Sigmoid colon (tissue), 7 donors: ENCODE data around the gene TMEM143. TPM values are rescaled to one million over a fixed set of nuclear protein-coding genes. Genes with fewer than 3 reads are reported as not detected.
"Not testable (repeated sequence)": the region's sequence is repeated elsewhere in the genome, so short reads cannot be mapped to it uniquely, and the experiment has no call there.

Experiments used
- DNase-seq: peaks from one replicate; pipeline ENCODE4 v3.0.0-alpha.2; 2019
- H3K27ac ChIP-seq, 4 donors: fragments of 200-600 bp; sonication (generic); one replicate each; pipeline ENCODE4 v1.5.1; 2016 to 2019; ENCODE audit warnings: mild to moderate bottlenecking in 1 of 4
- H3K27me3 ChIP-seq, 3 donors: fragments of 200-600 bp; sonication (generic); one replicate each; pipeline ENCODE4 v1.5.1; 2019; ENCODE audit warnings: mild to moderate bottlenecking in 1 of 3
- H3K36me3 ChIP-seq, 4 donors: fragments of 200-600 bp; sonication (generic); one replicate each; pipeline ENCODE4 v1.5.1; 2016 to 2019
- H3K4me1 ChIP-seq, 4 donors: fragments of 200-600 bp; sonication (generic); one replicate each; pipeline ENCODE4 v1.5.1; 2017 to 2019
- H3K4me3 ChIP-seq, 4 donors: fragments of 200-600 bp; sonication (generic); one replicate each; pipeline ENCODE4 v1.5.1; 2017 to 2019; ENCODE audit warnings: mild to moderate bottlenecking in 2 of 4, moderate library complexity in 1 of 4
- H3K9me3 ChIP-seq, 4 donors: fragments of 200-600 bp in 3 of 4; sonication (generic) in 3 of 4; one replicate each; pipeline versions ENCODE4 v1.5.1 to v1.6.1; 2013 to 2019
- CTCF ChIP-seq, 4 experiments: fragments of 450-650 bp in 3 of 4; fragments of 200-600 bp in 1 of 4; IDR thresholded peaks; one replicate each; pipeline ENCODE4 v1.5.1; 2016 to 2019; ENCODE audit warnings: antibody characterized with exemption in 4 of 4, mild to moderate bottlenecking in 3 of 4, moderate library complexity in 2 of 4
- EP300 ChIP-seq, 4 donors: sonication (generic); formaldehyde crosslinking; IDR thresholded peaks; one replicate each; pipeline ENCODE4 v1.6.1; 2017; ENCODE audit warnings: antibody characterized with exemption in 4 of 4
- POLR2A ChIP-seq, 2 donors: fragments of 450-650 bp; IDR thresholded peaks; one replicate each; pipeline ENCODE4 v1.6.1; 2016; ENCODE audit warnings: antibody characterized with exemption in 2 of 2, mild to moderate bottlenecking in 2 of 2, moderate library complexity in 2 of 2
- POLR2AphosphoS5 ChIP-seq, 4 donors: sonication (generic); formaldehyde crosslinking; IDR thresholded peaks; one replicate each; pipeline ENCODE4 v1.6.1; 2017; ENCODE audit warnings: antibody characterized with exemption in 4 of 4
- WGBS, 2 donors: extraction: QIAGEN DNeasy Blood & Tissue Kit; methylation state at CpG; one replicate each; pipeline ENCODE4 v1.1.7; 2013; 5-methylcytosine and 5-hydroxymethylcytosine counted together
- intact Hi-C: fragments of 100-400 bp; cut with DNase I; formaldehyde crosslinking; loops from one replicate; pipeline ENCODE4 v1.15.1; 2023
- polyA plus RNA-seq, 3 donors: library from polyadenylated mRNA; stranded (reverse); fragments of 200-250 nt; gene quantifications; one replicate each; pipeline ENCODE4 v1.2.3, GENCODE V29; 2013
- total RNA-seq, 4 donors: library from RNA; depleted of rRNA; stranded (reverse); fragments of >200 nt; gene quantifications; one replicate each; pipeline ENCODE4 v1.1.0, GENCODE V29; 2016
- donor health status: healthy with polysubstance abuse.
- donor health status: Bipolar disorder and iron deficiency.
- donor health status: healthy.

Gene TMEM143
- total and polyA plus RNA-seq, 7 donors, result 4.2 to 8.9 (median 6.8) TPM

DNA sequence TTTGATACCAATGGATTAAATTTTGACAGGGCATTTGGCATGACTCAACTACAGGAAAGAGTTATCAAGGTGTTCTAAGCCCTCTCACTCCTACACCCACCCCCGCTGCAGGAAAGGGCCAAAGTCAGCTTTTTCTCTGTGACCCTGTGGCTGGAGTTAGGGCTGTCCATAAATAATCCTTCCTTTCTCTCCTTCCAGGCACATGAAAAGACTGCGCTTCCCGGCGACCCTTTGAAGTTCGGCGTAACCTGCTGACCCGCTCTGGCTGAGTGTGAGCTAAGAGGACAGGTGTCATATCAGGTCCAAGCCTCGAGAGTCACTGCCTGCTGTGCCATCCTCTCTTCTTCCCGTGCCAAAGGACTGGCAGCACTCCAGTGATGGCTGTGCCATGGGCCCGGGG is 68.3 kb downstream of the TMEM143 start:
- DNase-seq, result no peak
- intact Hi-C loops, result no loop called here
- TF ChIP-seq POLR2AphosphoS5 (IDR thresholded peaks at IDR 0.05), result no peak
- no peak for TF ChIP-seq EP300 (IDR thresholded peaks at IDR 0.05)
- no peak for TF ChIP-seq POLR2A (IDR thresholded peaks at IDR 0.05)
- no peak for TF ChIP-seq CTCF (IDR thresholded peaks at IDR 0.05)
- peaks cover 0 to 13% (median 9%) of the 10 kb centered on the region in 4 donors for H3K4me1 ChIP-seq
- peaks cover 0 to 10% (median 5%) of the 10 kb centered on the region in 3 donors for H3K27me3 ChIP-seq
- H3K4me3 ChIP-seq, result no peak overlapping the region
- no peaks in the 10 kb centered on the region for H3K36me3 ChIP-seq
- no peaks in the 10 kb centered on the region for H3K9me3 ChIP-seq
- WGBS, 2 donors, result 52 to 71% methylated on average over 10 of the region's 10 CpGs
- H3K27ac ChIP-seq, result no peak overlapping the region

- Histone ChIP-seq H3K36me3 (no peaks in the 10 kb centered on the region), H3K4me1 (peaks cover 0 to 16% (median 11%) of the 10 kb centered on the region in 4 donors), H3K27me3 (peaks cover 0 to 15% (median 7%) of the 10 kb centered on the region in 3 donors), H3K27ac (no peak overlapping the region), H3K4me3 (no peak overlapping the region), H3K9me3 (no peaks in the 10 kb centered on the region)
- intact Hi-C loops, result no loop called here
- WGBS, 2 donors, result 85 to 90% methylated on average over 4 of the region's 4 CpGs
- DNase-seq, result no peak
- TF ChIP-seq CTCF (IDR thresholded peaks at IDR 0.05) (no peak), POLR2A (IDR thresholded peaks at IDR 0.05) (no peak), EP300 (IDR thresholded peaks at IDR 0.05) (no peak)
Observed at GRCh38 chr19:48292798-48293197, 70.9 kb downstream of the TMEM143 start.

DNA sequence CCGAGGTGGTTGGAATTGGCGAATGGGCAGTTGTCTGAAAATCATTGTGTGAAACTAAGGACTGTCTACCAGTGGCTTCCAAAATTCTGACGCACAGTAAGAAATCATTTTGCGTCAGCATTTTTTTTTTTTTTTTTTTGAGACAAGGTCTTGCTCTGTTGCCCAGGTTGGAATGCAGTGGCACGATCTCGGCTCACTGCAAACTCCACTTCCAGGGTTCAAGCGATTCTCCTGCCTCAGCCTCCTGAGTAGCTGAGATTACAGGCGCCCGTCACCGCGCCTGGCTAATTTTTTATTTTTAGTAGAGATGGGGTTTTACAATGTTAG is 72.3 kb downstream of the TMEM143 start:
- peak overlapping the region in 2 of 4 donors; percentile 43 to 49 for H3K4me3 ChIP-seq
- 34 to 36% methylated on average over 11 of the region's 11 CpGs for WGBS, 2 donors

DNA sequence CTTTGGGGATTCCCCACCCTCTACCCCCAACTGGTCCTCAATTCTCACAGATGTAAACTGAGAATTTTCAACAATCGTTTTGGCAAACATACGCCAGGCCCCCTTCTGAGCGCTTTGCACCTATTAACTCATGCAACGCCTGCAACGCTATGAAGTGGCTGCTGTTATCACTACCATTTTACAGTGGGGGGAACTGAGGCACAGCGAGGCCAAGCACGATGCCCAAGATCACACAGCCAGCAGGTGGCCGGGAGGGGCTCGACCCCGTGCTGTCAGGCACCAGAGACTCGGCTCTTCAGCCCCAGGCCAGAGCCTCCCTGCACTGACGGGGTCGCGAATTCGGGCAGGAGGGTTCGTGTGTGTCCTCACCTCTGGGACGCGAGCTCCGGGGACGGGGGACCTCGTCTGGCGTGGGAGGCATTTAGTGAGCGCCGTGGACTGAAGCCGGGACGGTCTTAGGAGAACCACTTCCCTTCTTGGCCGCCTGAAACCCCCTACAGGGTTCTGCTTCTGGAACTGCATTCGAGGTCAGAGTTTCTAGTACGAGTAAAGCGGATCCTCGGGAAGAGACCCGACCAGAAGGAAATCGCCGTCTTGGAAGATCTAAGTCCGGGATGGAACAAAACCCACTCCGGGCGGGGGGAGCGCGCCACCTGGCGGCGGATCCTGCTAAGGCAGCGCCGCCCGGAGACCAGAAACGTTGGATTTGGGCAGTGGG is 72.8 kb downstream of the TMEM143 start:
- WGBS, 2 donors, result 2% methylated on average over 45 of the region's 45 CpGs
- intact Hi-C loops, result loop anchor here (1.0 kb wide), 1 partner anchor 24 kb away; no protein-coding TSS in a partner anchor
- TF ChIP-seq POLR2AphosphoS5 (IDR thresholded peaks at IDR 0.05) (no peak), CTCF (IDR thresholded peaks at IDR 0.05) (peak; percentile 75 to 97 (median 92)), POLR2A (IDR thresholded peaks at IDR 0.05) (no peak)
- DNase-seq, result peak; percentile 90
- no peaks in the 10 kb centered on the region for H3K36me3 ChIP-seq
- H3K4me3 ChIP-seq, result peak overlapping the region; percentile 12 to 49 (median 40)
- peaks cover 0 to 16% (median 11%) of the 10 kb centered on the region in 4 donors for H3K4me1 ChIP-seq
- no peaks in the 10 kb centered on the region for H3K9me3 ChIP-seq
- peaks cover 0 to 15% (median 7%) of the 10 kb centered on the region in 3 donors for H3K27me3 ChIP-seq
- H3K27ac ChIP-seq, result peak overlapping the region in 2 of 4 donors; percentile 35 to 41

More for the DNA sequence above, 72.3 kb downstream of the TMEM143 start:
- not testable (repeated sequence) for H3K27ac ChIP-seq, DNase-seq, H3K9me3 ChIP-seq, H3K36me3 ChIP-seq
- intact Hi-C loops, result loop anchor here (1.0 kb wide), 1 partner anchor 24 kb away; no protein-coding TSS in a partner anchor
- Histone ChIP-seq H3K4me1 (peaks cover 0 to 16% (median 11%) of the 10 kb centered on the region in 4 donors), H3K27me3 (peaks cover 0 to 15% (median 7%) of the 10 kb centered on the region in 3 donors)
- TF ChIP-seq CTCF (IDR thresholded peaks at IDR 0.05), result peak in 1 of 4 experiments; percentile 24
